HepG2 (cell line): Measurements from ENCODE around the gene TRIO. TPM values are rescaled to one million over a fixed set of nuclear protein-coding genes. Genes with fewer than 3 reads are reported as not detected.

Source experiments
- AFF4 ChIP-seq: sonication (generic); formaldehyde crosslinking; IDR thresholded peaks from 2 replicates; pipeline ENCODE4 v1.4.0; 2020; ENCODE audit warnings: missing genetic modification reagents
- AKNA ChIP-seq: sonication (generic); formaldehyde crosslinking; IDR thresholded peaks from 2 replicates; pipeline ENCODE4 v1.4.0; 2020; ENCODE audit warnings: missing genetic modification reagents, borderline replicate concordance
- HNRNPLL ChIP-seq: fragments of 200-400 bp; formaldehyde crosslinking; IDR thresholded peaks from 2 replicates; pipeline ENCODE4 v1.6.1; 2017; ENCODE audit warnings: mild to moderate bottlenecking, low read depth, low read length; ENCODE audit not compliant: poor library complexity, severe bottlenecking
- KLF16 ChIP-seq, 2 experiments: sonication (generic) in 1 of 2; formaldehyde crosslinking in 1 of 2; IDR thresholded peaks; 2 replicates each; pipeline versions ENCODE4 v1.6.1 to v1.8.0; 2016 to 2023; ENCODE audit warnings: missing genetic modification reagents in 2 of 2, missing compliant biosample characterization in 1 of 2
- MBD4 ChIP-seq: IDR thresholded peaks from 2 replicates; pipeline ENCODE4 v1.6.1; 2012; ENCODE audit warnings: low read length, inconsistent platforms, borderline replicate concordance
- NFE2L2 ChIP-seq: fragments of 150-350 bp; IDR thresholded peaks from 2 replicates; pipeline ENCODE4 v1.6.1; 2014; ENCODE audit warnings: low read length
- NFKB2 ChIP-seq: sonication (generic); formaldehyde crosslinking; IDR thresholded peaks from 2 replicates; pipeline ENCODE4 v1.4.0; 2020; ENCODE audit warnings: missing genetic modification reagents, borderline replicate concordance
- SATB2 ChIP-seq: sonication (generic); formaldehyde crosslinking; IDR thresholded peaks from 2 replicates; pipeline ENCODE4 v1.5.0; 2020; ENCODE audit warnings: missing genetic modification reagents
- STAG1 ChIP-seq: sonication (generic); formaldehyde crosslinking; IDR thresholded peaks from 2 replicates; pipeline ENCODE4 v1.4.0; 2020; ENCODE audit warnings: missing genetic modification reagents
- XRCC5 ChIP-seq: fragments of 200-400 bp; formaldehyde crosslinking; optimal IDR thresholded peaks from 2 replicates; pipeline ENCODE3; 2017; ENCODE audit warnings: mild to moderate bottlenecking, low read length
- ZBTB38 ChIP-seq: sonication (generic); formaldehyde crosslinking; IDR thresholded peaks from 2 replicates; pipeline ENCODE4 v1.5.1; 2020; ENCODE audit warnings: mild to moderate bottlenecking, missing genetic modification reagents
- ZBTB42 ChIP-seq: sonication (generic); formaldehyde crosslinking; IDR thresholded peaks from 2 replicates; pipeline ENCODE4 v1.5.0; 2020; ENCODE audit warnings: mild to moderate bottlenecking, missing genetic modification reagents
- ZEB1 ChIP-seq: IDR thresholded peaks from 2 replicates; pipeline ENCODE4 v1.6.1; 2012; ENCODE audit warnings: mild to moderate bottlenecking, low read depth, inconsistent platforms; ENCODE audit not compliant: insufficient replicate concordance
- ZFAT ChIP-seq: sonication (generic); formaldehyde crosslinking; conservative IDR thresholded peaks from 2 replicates; pipeline ENCODE4 v1.8.1; 2023; ENCODE audit warnings: missing genetic modification reagents, inconsistent platforms
- ZNF263 ChIP-seq: sonication (generic); formaldehyde crosslinking; IDR thresholded peaks from 2 replicates; pipeline ENCODE4 v1.4.0; 2020; ENCODE audit warnings: missing genetic modification reagents
- ZNF275 ChIP-seq: sonication (generic); formaldehyde crosslinking; IDR thresholded peaks from 2 replicates; pipeline ENCODE4 v1.8.0; 2022; ENCODE audit warnings: missing genetic modification reagents, mild to moderate bottlenecking, inconsistent platforms, borderline replicate concordance
- ZNF546 ChIP-seq: sonication (generic); formaldehyde crosslinking; conservative IDR thresholded peaks from 2 replicates; pipeline ENCODE4 v1.8.1; 2023; ENCODE audit warnings: mild to moderate bottlenecking, missing genetic modification reagents
- ZNF704 ChIP-seq: sonication (generic); formaldehyde crosslinking; IDR thresholded peaks from 2 replicates; pipeline ENCODE4 v1.8.1; 2023; ENCODE audit warnings: mild to moderate bottlenecking, inconsistent platforms, moderate library complexity, missing genetic modification reagents, borderline replicate concordance
- ZNF850 ChIP-seq: sonication (generic); formaldehyde crosslinking; conservative IDR thresholded peaks from 2 replicates; pipeline ENCODE4 v1.9.0; 2021; ENCODE audit warnings: mild to moderate bottlenecking, missing genetic modification reagents
- ZSCAN20 ChIP-seq: sonication (generic); formaldehyde crosslinking; IDR thresholded peaks from 2 replicates; pipeline ENCODE4 v1.4.0; 2020; ENCODE audit warnings: missing genetic modification reagents, mild to moderate bottlenecking, borderline replicate concordance
- polyA plus RNA-seq, 8 experiments: library from polyadenylated mRNA; depleted of rRNA in 3 of 8; stranded (reverse) in 7 of 8; unstranded in 1 of 8; fragments of >200 nt; fragmentation: Illumina TruSeq in 4 of 8; extraction: Trizol in 4 of 8; gene quantifications; 2 replicates each; pipeline versions ENCODE4 v1.2.1 to v1.2.3, GENCODE V29; 2011 to 2016; ENCODE audit warnings: low read depth in 4 of 8, missing spikeins in 1 of 8, mixed read lengths in 1 of 8; ENCODE audit not compliant: insufficient read depth in 1 of 8
- total RNA-seq, 5 experiments: library from RNA; depleted of rRNA; stranded (reverse); fragments of >200 nt; fragmentation: Illumina TruSeq; extraction: Trizol; gene quantifications; 2 replicates each; pipeline ENCODE4 v1.2.3, GENCODE V29; 2016; ENCODE audit warnings: low read depth in 1 of 5

TRIO gene
- total and polyA plus RNA-seq, 2 of the 13 experiments (the other 11 are each of a cell fraction or from before 2014, with no cell fraction given) = 45.2 to 45.9 TPM

- TF ChIP-seq AKNA (CRISPR knock-in tag) (no peak), AFF4 (no peak), ZEB1 (no peak), ZSCAN20 (CRISPR knock-in tag) (no peak), MBD4 (no peak), HNRNPLL (no peak), ZNF546 (CRISPR knock-in tag) (no peak), XRCC5 (no peak), ZNF275 (no peak), STAG1 (CRISPR knock-in tag) (peak; percentile 22; the same call in 1 of the 2 replicates), ZNF704 (CRISPR knock-in tag) (no peak), NFKB2 (CRISPR knock-in tag) (no peak), ZFAT (no peak), ZNF263 (CRISPR knock-in tag) (no peak), SATB2 (CRISPR knock-in tag) (no peak), NFE2L2 (no peak), ZNF850 (CRISPR knock-in tag) (no peak), ZBTB42 (CRISPR knock-in tag) (no peak), ZBTB38 (CRISPR knock-in tag) (no peak), KLF16 (CRISPR knock-in tag; IDR thresholded peaks at IDR 0.05) (0 out of 4 replicates have a peak, but pooled peaks of 1 of the 2 experiments have one; percentile 19)
Measured at GRCh38 chr5:14141764-14142163, 1.4 kb upstream of the TRIO start (continued).
